GM21528 (cell line): ENCODE results near the gene GAB3.
"Not testable (repeated sequence)": the region's sequence is repeated elsewhere in the genome, so short reads cannot be mapped to it uniquely, and the experiment has no call there.

ENCODE experiments used
- ATAC-seq: cut with Tn5 transposase; IDR thresholded peaks from one replicate; pipeline ENCODE4 v1.9.1; 2021; ENCODE audit warnings: mild to moderate bottlenecking, moderate library complexity; ENCODE audit not compliant: unreplicated experiment, low FRiP score

The GAB3 gene

DNA sequence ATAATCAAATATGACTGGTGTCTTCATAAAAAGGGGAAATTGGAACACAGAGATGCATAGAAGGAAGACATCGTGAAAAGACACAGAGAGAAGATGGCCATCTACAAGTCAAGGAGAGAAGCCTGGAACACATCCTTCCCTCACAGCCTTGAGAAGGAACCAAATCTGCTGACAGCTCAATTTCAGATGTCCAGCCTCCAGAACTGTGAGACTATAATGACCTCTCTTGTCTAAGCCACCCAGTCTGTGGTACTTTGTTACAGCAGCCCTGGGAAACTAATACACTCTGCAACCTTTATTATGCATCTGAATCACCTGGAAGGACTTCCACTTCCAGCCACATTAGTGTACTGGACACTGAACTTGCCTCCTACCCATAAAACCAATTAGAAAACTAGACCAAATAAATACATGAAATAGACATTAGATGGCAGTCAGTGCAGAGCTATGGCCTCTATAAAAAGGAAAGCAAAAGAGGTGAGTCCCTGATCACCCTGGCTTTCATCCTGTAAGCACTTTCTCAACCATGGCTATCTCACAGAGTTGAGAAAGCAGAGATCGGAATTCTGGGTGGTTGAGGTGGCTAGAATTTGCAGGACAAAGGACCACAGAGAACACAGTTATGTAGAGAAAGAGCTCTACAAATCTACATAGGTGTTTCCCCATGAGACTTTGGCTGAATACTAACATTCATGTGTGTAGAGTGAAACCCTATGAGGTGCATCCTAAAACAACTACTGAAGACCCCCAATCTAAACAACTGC, 25.7 kb downstream of the GAB3 start:
- ATAC-seq: no peak

DNA sequence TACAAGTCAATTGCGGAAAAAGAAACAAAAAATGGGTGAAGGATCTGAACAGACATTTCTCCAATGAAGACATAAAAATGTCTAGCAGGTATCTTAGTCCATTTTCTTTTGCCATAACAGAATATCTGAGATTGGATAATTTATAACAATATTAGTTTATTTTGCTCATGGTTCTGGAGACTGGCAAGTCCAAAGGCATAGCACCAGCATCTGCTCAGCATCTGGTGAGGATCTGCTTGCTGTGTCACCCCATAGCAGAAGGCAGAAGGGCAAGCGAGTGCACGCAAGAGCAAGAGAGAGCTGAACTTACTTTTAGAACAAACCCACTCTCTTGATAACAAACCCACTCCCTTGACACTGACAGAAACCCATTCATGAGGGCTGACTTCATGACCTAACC, 29.7 kb downstream of the GAB3 start:
- ATAC-seq: no peak

DNA sequence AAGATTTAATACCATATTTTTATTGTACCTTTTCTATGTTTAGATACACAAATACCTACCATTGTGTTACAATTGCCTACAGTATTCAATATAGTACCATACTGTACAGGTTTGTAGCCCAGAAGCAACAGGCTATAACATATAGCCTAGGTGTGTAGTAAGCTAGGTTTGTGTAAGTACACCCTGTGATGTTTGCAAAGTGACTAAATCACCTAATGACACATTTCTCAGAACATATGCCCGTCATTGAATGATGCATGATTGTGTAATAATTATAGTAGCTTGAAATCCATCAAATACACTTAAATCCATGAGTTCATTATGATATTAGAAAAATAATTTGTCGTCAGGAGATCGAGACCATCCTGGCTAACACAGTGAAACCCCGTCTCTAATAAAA, 30.8 kb downstream of the GAB3 start:
- no peak for ATAC-seq

DNA sequence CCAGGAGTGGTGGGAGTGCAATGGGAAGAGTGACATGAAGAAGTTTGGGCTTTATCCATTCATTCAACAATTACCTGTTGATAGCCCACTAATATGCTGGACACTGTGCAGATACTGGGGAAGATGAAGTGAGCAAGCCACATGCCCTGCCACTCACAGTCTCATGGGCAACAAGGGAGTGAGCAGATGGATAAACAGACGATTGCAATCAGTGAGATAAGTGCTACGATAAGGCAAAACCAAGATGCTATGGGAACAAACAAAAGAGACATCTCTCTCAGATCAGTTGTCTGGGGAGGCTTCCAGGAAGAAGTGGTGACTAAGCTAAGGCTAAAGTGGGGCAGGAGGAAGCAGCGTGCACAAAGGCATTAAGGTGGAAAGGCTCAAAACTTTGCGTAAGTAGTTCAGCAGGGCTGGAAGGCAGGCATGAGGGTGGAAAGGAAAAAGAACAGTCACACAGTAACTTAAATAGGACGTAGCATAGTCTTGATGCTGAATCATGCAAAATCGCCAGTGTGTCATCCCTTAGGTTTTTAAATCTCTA, 31.7 kb downstream of the GAB3 start:
- no peak for ATAC-seq

DNA sequence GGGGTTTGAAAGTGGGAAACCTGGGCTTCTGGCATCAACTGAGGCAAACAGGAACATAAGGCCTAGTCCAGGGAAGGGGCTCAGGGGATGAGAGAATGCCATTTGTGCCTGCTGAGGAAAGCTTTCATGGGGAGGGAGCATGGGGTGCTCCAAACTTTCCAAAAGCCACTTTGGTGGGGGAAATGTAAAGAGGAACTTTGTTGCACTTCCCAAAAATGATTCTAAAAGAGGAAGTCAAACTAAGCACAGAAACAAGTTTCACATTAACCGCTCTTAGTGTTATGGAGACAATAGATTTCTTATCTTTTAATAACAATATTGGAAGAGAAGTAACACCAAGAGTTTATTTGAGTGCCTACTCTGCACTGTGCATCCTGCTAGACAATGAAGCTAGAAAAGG, 32.3 kb downstream of the GAB3 start:
- no peak for ATAC-seq

DNA sequence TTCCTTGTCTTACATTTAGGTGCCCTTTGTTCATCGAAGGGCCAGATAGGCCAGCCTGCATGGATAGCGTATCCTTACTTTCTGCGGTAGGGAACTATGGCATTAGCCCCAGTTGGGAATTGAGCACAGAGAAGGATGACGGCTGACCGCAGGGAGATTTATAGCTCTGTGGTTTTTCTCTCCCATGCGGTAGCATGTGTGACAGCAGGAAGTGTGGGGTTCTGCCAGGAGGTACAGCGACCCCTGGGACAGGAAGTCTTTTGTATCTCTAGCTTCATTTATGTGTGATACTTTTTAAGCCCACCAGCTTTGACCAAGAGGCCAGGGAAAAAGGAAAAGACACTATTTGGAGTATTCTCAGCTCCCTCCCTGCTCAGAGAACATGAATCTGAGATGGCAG, 33.1 kb downstream of the GAB3 start:
- ATAC-seq: no peak

DNA sequence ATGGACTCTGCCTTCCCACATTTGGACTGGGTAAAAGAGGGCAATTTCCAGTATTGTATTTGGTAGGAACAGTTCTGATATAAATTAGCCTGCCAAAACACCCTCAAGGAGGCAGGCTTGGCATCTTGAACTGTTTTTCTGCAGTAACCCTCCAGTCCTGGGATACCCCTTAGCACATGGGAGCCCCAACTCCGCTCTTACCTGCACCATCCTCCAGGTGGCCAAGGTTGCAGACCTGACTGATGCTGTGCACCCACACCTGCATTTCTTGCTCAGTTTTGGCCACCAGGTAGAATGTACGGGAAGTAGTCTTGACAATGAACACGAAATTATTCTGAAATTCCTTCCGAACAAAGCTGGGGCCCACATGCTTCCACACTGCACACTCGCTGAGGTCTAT, 35.1 kb downstream of the GAB3 start:
- ATAC-seq: no peak

DNA sequence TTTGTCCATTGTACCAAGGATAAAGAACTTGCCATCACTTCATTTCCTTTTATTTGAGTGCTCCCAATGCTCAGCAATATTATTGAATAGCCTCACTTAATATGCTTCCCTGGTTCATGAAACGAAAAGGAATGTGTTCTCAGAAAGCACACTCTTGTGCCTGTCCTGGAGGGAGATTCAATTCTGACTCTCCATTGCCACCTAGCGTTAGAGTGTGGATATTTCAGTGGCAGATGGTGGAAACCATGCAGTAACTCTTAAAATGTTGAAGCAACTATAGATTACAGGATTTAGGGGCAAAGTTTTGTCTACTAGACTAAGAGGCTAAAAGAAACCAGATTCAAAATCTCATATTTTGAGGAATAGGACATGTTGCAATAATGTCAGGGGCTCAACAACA, 36.0 kb downstream of the GAB3 start:
- no peak for ATAC-seq

DNA sequence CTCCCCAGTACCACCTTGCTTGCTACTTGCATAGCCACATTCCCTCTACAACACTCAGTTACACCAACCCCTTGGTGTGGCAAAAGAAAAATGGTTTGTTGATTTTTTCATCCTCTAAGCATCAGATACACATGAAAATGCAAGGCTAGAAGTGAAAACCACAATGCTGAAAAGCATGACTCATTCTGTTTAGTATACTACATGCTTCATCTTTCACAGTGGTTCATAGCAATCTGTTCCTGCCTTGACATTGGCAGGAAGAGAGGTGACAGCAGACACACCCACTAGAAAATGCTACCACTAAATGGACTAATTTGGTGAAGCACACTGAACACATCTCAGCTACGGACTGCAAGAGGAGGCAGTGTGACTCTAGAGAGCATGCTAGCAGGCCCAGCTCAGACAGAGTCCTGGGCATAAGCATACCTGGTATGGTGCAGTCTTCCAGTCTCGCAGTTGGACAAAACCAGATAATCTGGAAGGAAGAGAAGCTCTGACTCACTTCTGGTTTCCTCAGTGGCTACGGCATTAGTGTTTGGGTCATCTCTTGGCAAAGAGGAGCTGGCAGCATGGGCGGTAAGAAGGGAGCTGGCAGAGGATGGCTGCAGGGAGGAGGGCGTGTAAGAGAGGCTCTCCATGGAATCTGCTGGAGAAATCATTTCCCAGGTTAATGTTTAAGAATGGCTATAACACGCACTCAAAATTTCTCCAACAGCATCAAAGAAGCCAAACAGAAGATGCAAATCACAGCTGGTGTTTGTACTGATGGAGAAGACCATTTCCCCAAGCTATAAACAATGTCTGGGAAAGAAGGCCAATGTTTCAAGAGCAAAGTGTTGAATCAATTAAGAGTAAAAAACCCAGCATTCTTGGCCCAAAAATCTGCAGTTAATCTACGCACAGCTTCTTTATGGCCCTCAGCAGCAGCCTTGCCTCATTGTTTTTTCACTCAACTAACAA, 37.8 kb downstream of the GAB3 start:
- peak; percentile 91 for ATAC-seq

DNA sequence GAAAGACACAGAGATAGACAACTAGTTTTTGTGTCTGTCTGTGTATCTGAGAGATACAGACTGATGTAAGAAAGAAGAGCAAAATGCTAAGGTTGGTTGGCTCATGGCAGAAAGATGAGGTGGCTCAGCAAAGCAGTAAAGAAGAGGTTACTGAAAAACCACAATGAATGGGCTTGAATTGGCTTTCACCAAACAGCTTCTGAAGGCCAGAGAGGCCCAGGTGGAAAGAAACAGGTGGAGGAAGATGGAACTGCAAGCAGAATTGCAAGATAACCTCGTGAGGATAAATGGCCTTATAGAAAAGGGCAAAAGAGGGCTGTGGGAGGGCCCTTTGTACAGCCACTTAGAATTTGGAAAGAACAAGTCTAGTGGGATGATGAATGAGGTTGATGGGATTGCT, 39.6 kb downstream of the GAB3 start:
- no peak for ATAC-seq

DNA sequence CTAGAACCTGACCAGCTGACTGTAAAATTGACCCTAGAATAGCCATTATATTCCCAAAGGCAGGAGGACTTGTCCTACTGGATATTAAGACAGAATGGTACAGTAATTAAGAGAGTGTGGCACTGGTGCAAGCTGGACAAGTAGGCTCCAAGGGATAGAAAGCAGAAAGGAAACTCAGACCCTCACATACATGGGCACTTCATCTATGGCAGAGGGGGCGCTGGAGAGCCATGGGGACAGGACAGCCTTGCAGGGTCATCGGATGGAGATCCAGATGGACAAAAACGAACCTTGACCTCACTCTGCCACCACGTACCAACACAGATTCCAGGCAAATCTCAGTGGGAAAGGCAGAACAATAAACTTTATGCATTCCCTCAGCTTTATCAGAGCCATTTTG, 40.6 kb downstream of the GAB3 start:
- ATAC-seq: no peak

DNA sequence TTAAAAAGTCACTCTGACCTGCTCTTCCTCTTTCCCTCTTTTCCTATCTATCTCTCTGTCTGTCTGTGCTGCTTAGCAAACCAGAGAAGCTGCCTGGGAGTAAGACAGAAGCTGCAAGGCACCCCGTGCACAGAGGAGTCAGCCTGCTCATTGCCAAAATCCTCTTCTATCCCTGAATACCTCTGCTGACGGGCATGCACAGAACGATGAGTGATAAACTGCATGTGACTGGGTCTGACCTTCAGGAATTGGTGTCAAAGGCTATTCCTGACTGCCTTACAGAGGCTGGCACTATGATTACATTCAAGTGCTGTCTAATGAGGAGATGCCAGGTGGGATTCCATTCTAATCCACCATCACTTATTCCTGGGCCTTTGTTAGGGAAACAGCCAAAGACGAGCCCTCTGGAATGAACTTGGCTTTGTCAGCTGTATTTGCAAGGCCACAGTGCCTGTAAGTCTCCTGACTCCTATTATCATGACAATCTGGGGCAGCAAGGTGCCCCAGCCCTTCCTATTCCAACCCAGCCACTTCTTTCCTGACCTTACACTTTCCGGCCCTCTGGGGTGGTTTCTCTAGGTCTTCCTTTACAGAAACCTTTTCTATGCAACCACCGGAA, 52.1 kb downstream of the GAB3 start:
- no peak for ATAC-seq

DNA sequence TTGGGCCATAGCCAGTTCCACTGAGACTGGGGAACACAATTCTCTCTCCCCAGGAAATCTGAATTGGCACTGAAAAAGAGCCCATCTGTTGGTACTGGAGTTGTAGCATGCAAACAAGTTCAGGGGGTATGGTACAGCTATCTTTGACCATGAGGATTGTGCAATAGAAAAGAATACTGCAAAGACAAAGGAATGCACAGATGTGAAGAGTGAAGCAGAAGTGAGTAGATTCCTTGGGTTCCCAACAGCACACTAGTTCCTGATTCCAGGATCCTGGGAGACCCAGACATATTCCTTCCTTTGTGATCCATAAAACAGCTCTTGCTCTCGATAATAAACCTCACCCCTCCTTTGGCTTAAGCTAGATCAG, 54.2 kb downstream of the GAB3 start:
- no peak for ATAC-seq

DNA sequence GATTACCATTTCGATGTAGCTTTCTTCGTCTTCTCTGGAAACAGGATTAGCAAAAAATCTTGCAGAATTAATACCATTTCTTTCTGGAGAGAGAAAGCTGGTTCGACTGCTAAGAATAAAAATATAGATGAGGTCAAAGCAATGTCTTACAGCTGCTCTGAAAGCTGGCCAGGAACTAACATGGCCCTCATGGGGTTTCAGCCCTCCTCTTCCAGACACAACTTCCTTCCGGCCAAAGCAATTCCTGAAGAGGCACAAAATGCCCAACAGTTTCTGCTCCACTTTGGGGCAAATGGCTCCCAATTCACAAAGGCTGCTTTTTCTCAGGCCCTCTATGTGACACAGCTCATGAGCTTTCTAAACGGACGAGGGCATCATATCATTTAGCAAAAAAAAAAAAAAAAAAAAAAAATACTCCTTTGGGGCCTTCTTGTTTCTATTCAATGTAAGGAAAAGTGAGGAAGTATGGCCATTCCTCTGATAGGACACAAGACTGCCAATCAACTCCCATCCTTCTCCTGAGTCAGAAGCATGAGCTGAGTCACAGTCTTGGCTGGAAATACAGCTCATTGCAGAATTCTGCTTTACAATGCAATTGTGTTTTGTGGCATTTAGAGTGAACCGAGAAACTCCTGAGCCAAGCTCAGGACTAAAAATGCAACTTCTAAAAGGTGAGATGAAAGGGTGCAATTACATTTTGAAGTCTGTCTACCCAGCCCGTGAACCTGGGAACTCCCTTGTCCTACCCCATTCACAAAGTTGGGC, 54.8 kb downstream of the GAB3 start:
- no peak for ATAC-seq

DNA sequence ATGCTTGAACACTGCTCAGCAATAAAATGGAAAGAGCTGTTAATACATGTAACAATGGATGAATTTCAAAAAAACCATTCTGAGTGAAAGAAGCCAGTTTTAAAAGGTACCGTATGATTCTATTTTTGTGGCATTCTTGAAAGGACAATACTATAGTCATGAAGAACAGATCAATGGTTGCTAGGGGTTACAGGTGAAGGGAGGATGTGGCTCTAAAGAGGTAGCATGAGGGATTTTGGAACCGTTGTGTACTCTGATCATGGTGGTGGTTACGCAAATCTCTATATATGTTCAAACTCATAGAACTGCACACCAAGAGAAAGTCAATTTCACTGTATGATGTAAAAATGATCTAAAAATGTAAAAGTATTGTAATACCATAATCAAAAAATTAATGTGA, 57.5 kb downstream of the GAB3 start:
- no peak for ATAC-seq

DNA sequence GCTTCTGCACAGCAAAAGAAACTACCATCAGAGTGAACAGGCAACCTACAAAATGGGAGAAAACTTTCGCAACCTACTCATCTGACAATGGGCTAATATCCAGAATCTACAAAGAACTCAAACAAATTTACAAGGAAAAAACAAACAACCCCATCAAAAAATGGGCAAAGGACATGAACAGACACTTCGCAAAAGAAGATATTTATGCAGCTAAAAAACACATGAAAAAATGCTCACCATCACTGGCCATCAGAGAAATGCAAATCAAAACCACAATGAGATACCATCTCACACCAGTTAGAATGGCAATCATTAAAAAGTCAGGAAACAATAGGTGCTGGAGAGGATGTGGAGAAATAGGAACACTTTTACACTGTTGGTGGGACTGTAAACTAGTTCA, 60.4 kb downstream of the GAB3 start:
- not testable (repeated sequence) for ATAC-seq

DNA sequence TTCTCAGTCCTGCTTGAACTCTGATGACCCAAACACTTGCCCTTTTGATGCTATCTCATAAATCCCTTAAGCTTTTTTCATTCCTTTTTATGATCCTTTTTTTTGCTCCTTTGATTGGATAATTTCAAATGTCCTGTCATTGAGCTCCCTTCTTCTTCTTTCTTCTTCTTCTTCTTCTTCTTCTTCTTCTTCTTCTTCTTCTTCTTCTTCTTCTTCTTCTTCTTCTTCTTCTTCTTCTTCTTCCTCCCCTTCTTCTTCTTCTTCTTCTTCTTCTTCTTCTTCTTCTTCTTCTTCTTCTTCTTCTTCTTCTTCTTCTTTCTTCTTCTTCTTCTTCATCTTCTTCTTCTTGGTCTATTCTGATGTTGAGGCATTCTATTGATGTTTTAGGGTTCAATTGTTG, 78.8 kb downstream of the GAB3 start:
- ATAC-seq: not testable (repeated sequence)

DNA sequence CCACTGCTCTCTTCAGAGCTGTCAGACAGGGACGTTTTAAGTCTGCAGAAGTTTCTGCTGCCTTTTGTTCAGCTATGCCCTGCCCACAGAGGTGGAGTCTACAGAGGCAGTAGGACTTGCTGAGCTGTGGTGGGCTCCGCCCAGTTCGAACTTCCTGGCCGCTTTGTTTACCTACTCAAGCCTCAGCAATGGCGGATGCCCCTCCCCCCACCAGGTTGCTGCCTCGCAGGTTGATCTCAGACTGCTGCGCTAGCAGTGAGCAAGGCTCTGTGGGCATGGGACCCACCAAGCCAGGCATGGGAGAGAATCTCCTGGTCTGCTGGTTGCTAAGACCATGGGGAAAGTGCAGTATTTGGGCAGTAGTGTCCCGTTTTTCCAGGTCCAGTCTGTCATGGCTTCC, 80.0 kb downstream of the GAB3 start:
- not testable (repeated sequence) for ATAC-seq

DNA sequence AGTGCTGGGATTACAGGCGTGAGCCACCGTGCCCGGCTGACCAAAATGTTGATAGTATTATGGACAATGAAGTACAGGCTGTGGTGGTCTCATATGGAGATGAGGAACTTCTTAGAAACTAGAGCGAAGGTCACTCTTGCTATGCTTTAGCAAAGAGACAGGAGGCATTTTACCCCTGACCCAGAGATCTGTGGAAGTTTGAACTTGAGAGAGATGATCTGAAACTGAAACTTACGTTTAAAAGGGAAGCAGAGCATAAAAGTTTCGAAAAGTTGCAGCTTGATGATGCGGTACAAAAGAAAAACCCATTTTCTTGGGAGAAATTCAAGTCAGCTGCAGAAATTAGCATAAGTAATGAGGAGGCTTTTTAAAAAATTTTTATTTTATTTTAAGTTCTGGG, 89.0 kb downstream of the GAB3 start:
- no peak for ATAC-seq

DNA sequence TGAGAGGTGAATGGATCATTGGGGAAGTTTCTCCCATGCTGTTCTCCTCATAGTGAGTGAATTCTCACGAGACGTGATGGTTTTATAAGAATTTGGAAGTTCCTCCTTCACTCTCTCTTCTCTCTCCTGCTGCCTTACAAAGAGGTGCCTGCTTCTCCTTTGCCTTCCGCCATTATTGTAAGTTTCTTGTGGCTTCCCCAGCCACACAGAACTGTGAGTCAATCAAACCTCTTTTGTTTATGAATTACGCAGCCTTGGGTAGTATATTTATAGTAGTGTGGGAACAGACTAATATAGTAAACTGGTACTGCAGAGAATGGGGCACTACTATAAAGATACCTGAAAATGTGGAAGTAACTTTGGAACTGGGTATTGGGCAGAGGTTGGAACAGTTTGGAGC, 89.7 kb downstream of the GAB3 start:
- ATAC-seq: no peak
